ENCODE data around the gene CNTNAP2.

Gene CNTNAP2

DNA sequence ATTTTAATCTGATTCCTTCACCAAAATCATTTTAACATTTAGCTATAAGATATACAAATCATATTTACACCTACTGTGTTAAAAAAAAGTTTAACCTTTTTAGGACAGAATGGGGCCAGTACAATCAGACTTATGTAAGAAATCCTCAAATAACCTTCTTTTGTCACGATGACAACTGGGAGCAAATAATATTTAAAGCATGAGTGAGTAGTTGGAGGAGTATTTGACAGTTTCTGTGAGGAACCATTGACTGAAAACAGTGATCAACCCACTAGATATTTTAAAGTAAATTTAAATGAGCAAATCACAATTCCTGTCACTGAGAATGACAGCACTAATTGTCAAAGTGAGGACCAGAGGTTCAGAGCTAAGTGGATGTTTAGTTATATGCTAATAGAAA lies 289.1 kb downstream of the CNTNAP2 start:
- H3K9me3 Mint-ChIP-seq: peaks cover 0 to 7% of the 10 kb centered on the region in 2 donors
- no peaks in the 10 kb centered on the region for H3K4me1 Mint-ChIP-seq
- H3K27ac Mint-ChIP-seq: no peak overlapping the region
- no peak overlapping the region for H3K4me3 Mint-ChIP-seq
- H3K27me3 Mint-ChIP-seq: no peaks in the 10 kb centered on the region
- DNase-seq (no peak), ATAC-seq (no peak)

DNA sequence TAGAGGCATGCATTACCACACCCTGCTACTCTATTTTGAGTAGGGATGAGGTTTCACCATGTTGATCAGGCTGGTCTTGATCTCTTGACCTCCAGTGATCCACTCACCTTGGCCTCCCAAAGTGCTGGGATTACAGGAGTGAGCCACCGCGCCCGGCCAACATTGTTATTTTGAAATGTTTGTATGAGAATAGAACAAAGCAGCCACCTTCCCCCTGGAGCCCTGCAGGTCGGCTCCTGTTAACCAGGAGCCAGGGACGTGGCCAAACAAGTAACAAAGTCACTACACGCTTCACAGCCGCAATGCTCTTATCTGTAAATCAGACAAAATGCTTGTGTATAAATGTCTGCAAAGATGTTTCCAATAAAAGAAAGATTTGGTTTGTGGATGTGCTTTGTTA lies 295.4 kb downstream of the CNTNAP2 start:
- H3K9me3 Mint-ChIP-seq: no peaks in the 10 kb centered on the region
- no peaks in the 10 kb centered on the region for H3K4me1 Mint-ChIP-seq
- H3K27ac Mint-ChIP-seq: no peak overlapping the region
- H3K27me3 Mint-ChIP-seq: no peaks in the 10 kb centered on the region
- no peak overlapping the region for H3K4me3 Mint-ChIP-seq
- ATAC-seq (no peak), DNase-seq (no peak)

DNA sequence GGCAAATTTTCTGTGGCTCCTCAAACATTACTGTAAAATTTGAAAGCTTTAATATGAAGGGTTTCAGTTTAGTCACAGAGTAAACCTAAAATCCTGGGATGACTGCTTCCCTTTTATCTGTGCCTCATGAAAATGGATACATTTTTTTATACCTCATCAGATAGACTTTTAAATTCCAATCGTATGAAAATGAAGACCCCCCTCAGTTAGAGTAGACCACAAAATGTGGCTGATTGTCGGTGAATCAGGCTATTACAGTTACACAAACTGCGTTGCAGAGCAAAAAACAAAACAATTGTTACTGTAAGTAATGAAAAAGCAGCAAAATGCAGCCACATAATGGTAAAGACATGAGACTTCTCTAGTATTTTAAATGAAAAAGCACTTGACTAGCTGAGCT lies 296.2 kb downstream of the CNTNAP2 start:
- H3K27me3 Mint-ChIP-seq: no peaks in the 10 kb centered on the region
- no peak overlapping the region for H3K27ac Mint-ChIP-seq
- H3K4me3 Mint-ChIP-seq: no peak overlapping the region
- ATAC-seq (no peak), DNase-seq (no peak)
- H3K4me1 Mint-ChIP-seq: no peaks in the 10 kb centered on the region
- no peaks in the 10 kb centered on the region for H3K9me3 Mint-ChIP-seq

DNA sequence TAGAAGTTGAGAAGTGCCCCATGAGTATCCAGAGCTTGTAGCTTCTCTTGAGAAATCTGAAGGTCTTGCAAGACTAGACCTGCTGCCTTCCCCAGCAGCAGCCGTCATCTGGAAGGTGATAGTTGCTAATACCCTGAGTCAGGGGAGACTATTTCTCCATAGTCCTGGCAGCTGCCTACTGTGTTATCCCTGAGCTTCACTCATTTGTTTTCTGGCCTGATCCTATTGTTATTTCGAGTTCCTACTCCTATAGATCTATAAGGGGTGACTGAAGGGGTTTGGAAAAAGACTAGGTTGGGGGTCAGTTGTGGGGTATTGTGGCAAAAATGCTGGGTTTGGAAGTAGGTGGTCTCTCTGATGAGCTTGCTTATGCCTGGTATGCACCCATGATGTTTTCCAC lies 297.8 kb downstream of the CNTNAP2 start:
- H3K4me3 Mint-ChIP-seq: no peak overlapping the region
- DNase-seq: no peak
- no peaks in the 10 kb centered on the region for H3K4me1 Mint-ChIP-seq
- no peaks in the 10 kb centered on the region for H3K9me3 Mint-ChIP-seq
- ATAC-seq: no peak
- H3K27me3 Mint-ChIP-seq: no peaks in the 10 kb centered on the region
- H3K27ac Mint-ChIP-seq: no peak overlapping the region

DNA sequence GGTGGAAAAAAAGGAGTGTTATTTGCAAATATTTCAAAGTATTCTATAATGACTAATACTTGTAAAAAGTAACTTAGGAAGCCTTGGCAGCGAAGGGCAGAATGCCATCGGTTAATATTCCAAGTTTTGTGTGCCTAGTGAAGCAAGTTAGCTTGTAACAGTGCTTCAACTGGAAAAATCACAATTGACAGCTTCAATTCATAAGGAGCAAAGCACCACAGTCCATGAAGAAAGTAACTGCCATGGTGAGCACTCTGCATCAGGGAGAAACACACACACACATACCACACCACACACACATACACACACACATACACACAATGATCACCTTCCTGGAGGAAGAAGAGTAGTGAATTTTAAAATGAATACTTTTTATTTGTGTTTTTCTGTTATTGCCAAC lies 298.3 kb downstream of the CNTNAP2 start:
- DNase-seq: no peak
- no peak overlapping the region for H3K4me3 Mint-ChIP-seq
- no peak for ATAC-seq
- no peak overlapping the region for H3K27ac Mint-ChIP-seq
- no peaks in the 10 kb centered on the region for H3K27me3 Mint-ChIP-seq
- H3K4me1 Mint-ChIP-seq: no peaks in the 10 kb centered on the region
- H3K9me3 Mint-ChIP-seq: no peaks in the 10 kb centered on the region

DNA sequence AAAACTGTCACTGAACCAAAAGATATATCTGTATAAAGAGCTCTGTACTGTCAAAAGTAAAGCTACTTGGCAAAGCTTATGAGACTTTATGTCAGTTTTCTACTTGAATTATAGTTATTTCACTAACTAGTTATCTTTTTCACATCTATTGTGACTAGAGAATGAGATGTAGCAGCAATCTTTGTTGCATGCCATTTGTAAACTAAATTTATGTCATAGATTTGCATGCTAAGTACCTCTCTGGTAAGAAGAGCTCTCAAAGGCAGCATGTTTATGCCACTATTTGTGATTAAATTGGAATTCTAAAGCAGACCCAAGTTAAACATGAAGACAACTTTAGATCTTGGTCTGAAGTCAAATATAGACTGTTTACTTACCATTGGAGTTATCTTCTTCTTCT lies 300.6 kb downstream of the CNTNAP2 start:
- H3K9me3 Mint-ChIP-seq: no peaks in the 10 kb centered on the region
- ATAC-seq (no peak), DNase-seq (no peak)
- H3K4me3 Mint-ChIP-seq: no peak overlapping the region
- H3K27me3 Mint-ChIP-seq: no peaks in the 10 kb centered on the region
- no peaks in the 10 kb centered on the region for H3K4me1 Mint-ChIP-seq
- H3K27ac Mint-ChIP-seq: no peak overlapping the region

DNA sequence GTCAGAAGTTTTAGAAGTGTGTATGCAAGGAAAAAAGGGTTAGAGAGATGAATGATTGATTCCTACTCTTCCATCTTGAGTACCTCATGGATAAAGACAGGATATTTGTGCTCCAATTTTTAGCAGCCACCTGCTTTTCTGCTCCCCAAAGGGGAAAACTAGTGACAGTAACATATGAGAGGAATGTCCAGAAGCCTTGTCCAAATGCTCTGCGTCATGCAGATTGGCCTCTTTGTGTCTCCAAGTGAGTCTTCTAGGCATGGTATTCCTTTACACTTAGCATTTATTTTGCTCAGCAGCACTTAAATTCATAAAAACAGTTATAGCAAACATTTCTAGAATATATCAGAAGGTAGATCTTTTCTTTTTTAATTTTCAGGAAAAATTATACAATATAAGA lies 306.8 kb downstream of the CNTNAP2 start:
- ATAC-seq: no peak
- Mint-ChIP-seq H3K27me3 (no peaks in the 10 kb centered on the region), H3K27ac (no peak overlapping the region), H3K9me3 (no peaks in the 10 kb centered on the region), H3K4me3 (no peak overlapping the region), H3K4me1 (no peaks in the 10 kb centered on the region)
- no peak for DNase-seq

DNA sequence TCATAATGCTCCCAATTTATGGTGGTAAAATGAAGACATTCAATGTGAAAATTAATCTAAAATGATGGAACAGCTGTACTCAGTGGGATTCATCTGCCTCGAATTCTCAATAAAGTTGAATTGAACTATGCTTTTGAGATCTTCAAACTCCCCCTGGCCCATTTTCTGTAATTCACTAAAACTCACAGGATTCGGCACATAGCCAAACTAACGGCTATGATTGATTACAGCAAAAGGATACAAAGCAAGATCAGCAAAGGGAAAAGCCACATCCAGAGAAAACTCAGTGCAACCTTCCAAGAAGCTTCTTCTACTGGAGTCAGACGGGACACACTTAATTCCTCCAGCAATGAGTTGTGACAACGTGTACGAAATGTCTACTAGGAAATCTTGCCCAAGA lies 307.5 kb downstream of the CNTNAP2 start:
- Mint-ChIP-seq H3K9me3 (no peaks in the 10 kb centered on the region), H3K27ac (no peak overlapping the region), H3K4me1 (no peaks in the 10 kb centered on the region), H3K4me3 (no peak overlapping the region), H3K27me3 (no peaks in the 10 kb centered on the region)
- ATAC-seq (no peak), DNase-seq (no peak)

DNA sequence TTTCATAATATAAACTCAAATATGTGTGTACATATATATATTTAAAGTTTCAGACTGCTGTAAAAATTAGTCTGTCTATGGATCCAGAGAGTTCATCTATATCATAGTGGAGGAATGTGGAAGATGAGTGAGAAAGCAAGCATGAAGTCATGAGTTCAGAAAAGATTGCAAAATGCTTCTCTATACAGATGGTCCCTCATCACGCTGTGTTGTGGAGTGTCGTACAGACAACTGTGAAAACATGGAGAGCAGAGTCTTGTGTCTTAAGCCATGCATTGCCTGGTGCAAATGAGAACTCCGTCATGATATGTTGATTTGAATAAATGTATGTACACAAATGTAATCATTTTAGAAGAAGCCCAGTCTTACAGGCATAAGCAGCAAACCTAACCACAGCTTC lies 316.9 kb downstream of the CNTNAP2 start:
- Mint-ChIP-seq H3K4me3 (no peak overlapping the region), H3K27me3 (no peaks in the 10 kb centered on the region), H3K9me3 (peaks cover 5% of the 10 kb centered on the region in 2 donors), H3K4me1 (no peaks in the 10 kb centered on the region), H3K27ac (no peak overlapping the region)
- DNase-seq (no peak), ATAC-seq (no peak)

DNA sequence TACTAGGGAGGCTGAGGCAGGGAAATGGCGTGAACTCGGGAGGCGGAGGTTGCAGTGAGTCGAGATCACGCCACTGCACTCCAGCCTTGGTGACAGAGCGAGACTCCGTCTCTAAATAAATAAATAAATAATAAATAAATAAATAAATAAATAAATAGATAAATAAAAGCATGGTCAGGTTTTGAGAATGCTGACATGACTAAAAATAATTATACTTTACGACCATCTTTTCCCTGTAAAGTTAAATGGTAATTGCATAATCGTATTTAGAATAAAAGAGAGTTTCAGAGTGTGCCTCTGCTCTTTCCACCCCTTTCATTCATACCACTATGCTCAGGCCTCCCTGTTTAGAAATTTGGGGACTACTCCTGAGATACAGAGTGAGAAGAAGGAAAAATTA lies 326.5 kb downstream of the CNTNAP2 start:
- Mint-ChIP-seq H3K27me3 (no peaks in the 10 kb centered on the region), H3K27ac (no peak overlapping the region), H3K4me1 (no peaks in the 10 kb centered on the region), H3K4me3 (no peak overlapping the region), H3K9me3 (peaks cover 0 to 10% of the 10 kb centered on the region in 2 donors)
- DNase-seq (no peak), ATAC-seq (no peak)

DNA sequence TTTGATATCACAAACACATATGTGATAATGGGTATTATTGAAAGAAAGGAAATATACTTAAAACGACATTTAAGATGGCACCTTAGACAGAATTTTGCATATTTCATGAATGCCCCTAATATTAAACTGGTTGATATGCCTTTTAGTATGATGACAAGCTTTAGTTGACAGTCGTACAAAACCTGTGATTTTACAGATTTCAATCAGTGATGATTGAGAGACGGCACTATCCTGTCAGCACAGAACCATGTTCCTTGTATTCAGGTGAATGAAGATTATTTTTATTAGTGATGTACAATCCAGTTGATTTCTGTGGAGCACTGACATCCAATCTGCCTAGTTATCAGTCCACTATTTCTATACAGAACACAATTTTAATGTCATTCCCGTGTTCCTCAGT lies 333.0 kb downstream of the CNTNAP2 start:
- ATAC-seq (no peak), DNase-seq (no peak)
- H3K9me3 Mint-ChIP-seq: peaks cover 0 to 4% of the 10 kb centered on the region in 2 donors
- H3K27ac Mint-ChIP-seq: no peak overlapping the region
- no peaks in the 10 kb centered on the region for H3K4me1 Mint-ChIP-seq
- no peak overlapping the region for H3K4me3 Mint-ChIP-seq
- no peaks in the 10 kb centered on the region for H3K27me3 Mint-ChIP-seq

DNA sequence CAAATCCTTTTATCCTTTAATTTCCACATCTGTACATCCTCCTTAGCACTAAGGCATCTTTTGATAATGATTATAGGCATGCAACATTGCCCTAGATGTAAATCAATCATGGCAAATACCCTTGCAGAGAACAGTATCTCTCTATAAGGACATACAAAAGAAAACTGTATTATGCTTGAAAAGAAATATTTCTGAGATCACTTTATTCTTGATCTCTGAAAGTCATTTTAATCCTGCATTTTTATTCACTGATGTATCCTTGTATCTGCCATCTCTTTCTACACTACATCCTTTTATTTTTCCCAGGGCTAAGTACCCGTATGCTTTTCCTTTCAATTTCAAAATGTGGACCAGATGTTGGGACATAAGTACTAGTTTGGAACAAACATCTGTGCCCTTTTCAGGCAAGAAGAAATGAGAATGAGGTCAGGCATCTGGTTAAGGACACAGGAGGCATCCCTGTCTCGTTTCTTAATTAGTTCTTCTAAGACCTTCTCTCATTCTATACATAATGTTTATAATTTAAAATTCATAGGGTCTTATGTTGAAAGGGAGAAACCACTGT lies 338.6 kb downstream of the CNTNAP2 start:
- H3K9me3 Mint-ChIP-seq: peaks cover 0 to 4% of the 10 kb centered on the region in 2 donors
- no peaks in the 10 kb centered on the region for H3K4me1 Mint-ChIP-seq
- H3K27me3 Mint-ChIP-seq: no peaks in the 10 kb centered on the region
- no peak for DNase-seq
- H3K4me3 Mint-ChIP-seq: no peak overlapping the region
- ATAC-seq: no peak
- no peak overlapping the region for H3K27ac Mint-ChIP-seq

DNA sequence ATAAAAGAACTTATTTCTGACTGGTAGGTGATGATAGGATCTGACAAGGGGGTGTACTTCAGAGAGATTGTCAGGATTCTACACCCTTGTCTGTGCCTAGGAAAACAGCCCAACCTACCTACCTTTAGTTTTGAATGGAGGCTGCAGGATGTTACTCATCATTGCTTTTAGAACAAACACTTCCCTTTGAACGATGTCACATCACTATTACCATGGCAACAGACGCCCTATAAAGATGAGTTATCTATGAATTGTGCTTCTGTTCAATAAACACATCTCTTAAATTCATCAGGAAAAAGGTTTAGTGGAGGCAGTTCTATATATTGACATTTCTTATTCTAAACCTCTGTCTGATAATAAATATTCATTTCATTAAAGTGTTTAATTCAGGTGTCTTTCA lies 362.4 kb downstream of the CNTNAP2 start:
- DNase-seq (no peak), ATAC-seq (no peak)
- no peaks in the 10 kb centered on the region for H3K4me1 Mint-ChIP-seq
- no peak overlapping the region for H3K4me3 Mint-ChIP-seq
- no peak overlapping the region for H3K27ac Mint-ChIP-seq
- H3K9me3 Mint-ChIP-seq: peaks cover 0 to 8% of the 10 kb centered on the region in 2 donors
- no peaks in the 10 kb centered on the region for H3K27me3 Mint-ChIP-seq

DNA sequence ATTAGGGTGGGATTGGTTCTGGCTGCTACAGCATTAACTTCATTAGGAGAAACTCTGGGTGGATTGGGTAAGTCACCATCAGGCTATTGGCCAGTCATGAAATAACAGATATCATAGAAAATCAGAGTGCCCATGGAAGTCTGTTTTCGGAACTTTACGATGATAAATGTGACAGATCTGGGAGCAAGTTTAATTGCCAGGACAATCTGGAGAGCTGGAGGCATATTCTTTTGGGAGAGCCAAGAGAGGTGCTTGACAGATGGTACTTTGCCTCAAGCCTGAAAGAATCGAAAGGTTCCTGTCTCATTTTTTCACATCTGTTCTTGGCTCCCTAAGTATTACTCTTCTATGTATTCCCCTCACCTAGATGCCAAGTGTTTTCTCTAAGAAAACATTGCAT lies 369.9 kb downstream of the CNTNAP2 start:
- DNase-seq (no peak), ATAC-seq (no peak)
- Mint-ChIP-seq H3K4me3 (no peak overlapping the region), H3K9me3 (peaks cover 0 to 6% of the 10 kb centered on the region in 2 donors), H3K27me3 (no peaks in the 10 kb centered on the region), H3K4me1 (no peaks in the 10 kb centered on the region), H3K27ac (no peak overlapping the region)

DNA sequence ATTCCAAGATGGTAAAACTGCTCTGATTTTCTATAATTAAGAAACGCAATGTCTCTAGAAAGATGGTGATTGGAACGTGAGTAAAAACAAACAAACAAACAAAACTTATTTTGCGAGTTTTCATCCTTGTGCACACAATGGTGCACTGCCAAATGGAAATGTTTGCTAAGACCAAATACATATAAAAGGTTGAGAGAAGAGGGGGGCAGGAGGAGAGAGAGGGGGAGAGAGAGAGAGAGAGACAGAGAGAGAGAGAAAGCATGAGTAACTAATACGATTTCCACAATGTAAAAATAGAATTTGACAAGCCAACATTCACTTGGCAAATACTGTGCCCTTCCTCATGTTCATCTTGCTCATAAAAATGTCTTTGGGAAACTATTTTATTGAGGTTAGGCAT lies 375.4 kb downstream of the CNTNAP2 start:
- ATAC-seq: no peak
- no peak for DNase-seq
- Mint-ChIP-seq H3K4me3 (no peak overlapping the region), H3K27ac (no peak overlapping the region), H3K27me3 (no peaks in the 10 kb centered on the region), H3K4me1 (no peaks in the 10 kb centered on the region), H3K9me3 (peaks cover 14 to 26% of the 10 kb centered on the region in 2 donors)

DNA sequence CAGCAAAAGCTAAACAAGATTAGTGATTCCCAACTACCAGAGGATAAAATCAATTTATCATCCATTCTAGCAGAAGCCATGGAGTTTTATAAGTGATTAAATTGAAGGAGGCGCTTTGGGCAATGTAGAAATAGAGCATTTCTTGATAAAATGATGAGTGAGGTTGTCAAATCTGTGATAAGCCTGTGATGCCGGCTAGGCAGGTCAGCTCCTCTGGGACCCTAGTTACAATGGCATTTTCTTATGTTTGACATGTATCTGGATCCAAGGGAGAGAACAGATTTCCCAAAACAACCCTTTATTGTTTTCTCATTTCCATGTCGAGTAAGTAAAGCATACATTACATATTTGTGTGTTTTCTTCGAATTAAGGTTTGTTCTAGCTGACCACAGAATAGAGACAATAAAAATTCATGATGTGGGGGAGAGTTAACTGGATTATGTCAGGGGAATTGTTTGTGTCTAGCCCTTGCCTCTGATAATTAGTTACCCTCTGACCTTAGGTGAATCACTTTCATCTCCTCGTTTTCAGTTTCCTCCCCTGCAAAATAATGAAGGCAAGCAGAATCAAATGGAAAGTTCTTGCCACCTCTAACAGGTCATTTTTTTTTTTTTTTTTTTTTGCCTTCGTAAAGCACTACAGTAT lies 378.5 kb downstream of the CNTNAP2 start:
- H3K9me3 Mint-ChIP-seq: peaks cover 14 to 21% of the 10 kb centered on the region in 2 donors
- no peak for ATAC-seq

DNA sequence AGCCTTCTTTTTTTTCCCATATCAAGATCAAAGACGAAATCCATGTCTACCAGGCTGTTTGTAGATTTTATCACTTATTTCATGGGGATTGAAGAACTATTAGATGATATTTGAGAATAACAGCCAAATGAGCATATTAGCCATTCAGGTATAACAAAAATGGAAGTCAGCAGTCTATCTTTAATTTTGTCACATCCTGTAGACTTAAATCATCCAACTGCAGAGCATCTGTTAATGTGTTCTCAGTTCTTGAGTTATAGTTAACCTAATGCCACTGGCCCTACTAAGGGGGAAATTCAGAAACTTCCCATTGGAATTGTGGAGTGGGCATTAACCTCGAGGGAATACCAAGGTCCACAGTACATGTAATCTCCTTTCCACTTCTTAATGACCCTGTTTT lies 380.1 kb downstream of the CNTNAP2 start:
- Mint-ChIP-seq H3K4me1 (no peaks in the 10 kb centered on the region), H3K27me3 (no peaks in the 10 kb centered on the region), H3K9me3 (peaks cover 14 to 22% of the 10 kb centered on the region in 2 donors), H3K27ac (no peak overlapping the region), H3K4me3 (no peak overlapping the region)
- ATAC-seq (no peak), DNase-seq (no peak)

More for the DNA sequence above, 378.5 kb downstream of the CNTNAP2 start:
- Mint-ChIP-seq H3K27ac (no peak overlapping the region), H3K4me3 (no peak overlapping the region), H3K27me3 (no peaks in the 10 kb centered on the region), H3K4me1 (no peaks in the 10 kb centered on the region)
- no peak for DNase-seq
